HG03103 (cell line): ENCODE data around the gene ANGPTL8.

ENCODE experiments used
- ATAC-seq: cut with Tn5 transposase; IDR thresholded peaks from one replicate; pipeline ENCODE4 v1.9.1; 2021; ENCODE audit warnings: low read depth; ENCODE audit not compliant: unreplicated experiment

Gene ANGPTL8

DNA sequence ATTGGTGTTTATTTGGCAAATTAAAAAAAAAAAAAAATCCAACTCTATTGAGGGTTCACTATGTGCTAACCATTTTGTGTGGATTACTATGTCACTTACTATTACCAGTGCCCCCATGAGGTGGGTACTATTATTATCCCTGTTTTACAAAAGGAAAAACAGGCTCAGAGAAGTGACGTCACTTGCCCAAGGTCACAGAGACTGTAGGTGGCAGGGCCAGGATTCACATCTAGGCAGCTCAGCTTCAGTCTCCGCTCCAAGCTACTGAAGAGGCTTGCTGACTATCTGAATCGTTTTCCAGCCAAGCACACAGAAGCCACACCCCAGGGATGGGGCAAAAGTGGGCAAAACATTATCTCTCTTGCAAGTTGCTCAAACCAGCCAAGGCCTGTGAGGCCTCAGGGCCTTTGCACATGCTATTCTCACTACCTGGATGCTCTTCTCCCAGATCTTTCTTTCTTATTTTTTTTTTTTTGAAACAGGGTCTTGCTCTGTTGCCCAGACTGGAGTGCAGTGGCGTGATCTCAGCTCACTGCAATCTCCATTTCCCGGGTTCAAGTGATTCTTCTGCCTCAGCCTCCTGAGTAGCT is 4.8 kb upstream of the ANGPTL8 start:
- no peak for ATAC-seq

DNA sequence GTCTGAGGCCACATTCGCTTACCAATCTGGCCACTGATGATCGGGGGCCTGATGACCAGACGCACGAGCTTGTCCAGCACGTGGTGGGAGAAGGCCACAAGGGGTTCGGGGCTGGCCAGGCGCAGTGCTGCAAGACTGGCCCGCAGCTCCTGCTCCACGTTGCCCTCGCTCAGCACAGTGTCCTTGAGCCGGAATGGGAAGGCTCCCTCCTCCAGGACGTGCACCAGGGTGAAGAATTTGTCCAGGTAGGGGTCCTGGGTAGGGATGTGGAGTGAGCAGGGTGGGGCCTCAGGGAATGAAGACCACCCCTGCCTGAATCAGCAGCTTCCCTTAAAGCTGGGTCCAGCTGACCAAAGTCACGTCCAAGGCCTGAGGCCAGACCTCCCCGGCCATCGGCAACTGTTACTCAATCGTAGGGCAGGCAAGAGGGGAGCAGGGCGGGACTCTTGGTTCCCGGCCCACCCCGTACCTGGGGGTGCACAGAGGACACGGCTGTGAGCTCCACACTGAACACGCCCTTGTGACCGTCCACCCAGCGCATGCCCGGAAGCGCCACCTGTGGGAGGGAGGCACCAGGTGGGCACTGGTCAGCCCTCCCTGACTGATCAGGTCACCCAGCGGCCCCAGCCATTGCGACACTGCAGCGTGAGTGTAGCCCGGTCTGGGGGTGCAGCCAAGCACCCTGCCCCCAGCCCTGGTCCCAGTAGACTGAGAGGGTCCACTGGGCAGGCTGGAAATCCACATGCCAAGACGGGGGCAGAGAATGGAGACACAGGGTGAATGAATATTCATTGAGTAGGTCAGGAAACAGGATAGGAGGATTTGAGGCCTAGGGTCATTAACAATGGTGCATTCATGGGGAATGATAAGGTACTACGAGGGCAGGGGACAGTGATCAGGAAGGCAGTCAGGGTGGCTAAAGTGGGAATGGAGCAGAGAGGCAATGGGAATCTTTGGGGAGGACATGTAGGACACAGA is 2.8 kb upstream of the ANGPTL8 start:
- ATAC-seq = no peak

DNA sequence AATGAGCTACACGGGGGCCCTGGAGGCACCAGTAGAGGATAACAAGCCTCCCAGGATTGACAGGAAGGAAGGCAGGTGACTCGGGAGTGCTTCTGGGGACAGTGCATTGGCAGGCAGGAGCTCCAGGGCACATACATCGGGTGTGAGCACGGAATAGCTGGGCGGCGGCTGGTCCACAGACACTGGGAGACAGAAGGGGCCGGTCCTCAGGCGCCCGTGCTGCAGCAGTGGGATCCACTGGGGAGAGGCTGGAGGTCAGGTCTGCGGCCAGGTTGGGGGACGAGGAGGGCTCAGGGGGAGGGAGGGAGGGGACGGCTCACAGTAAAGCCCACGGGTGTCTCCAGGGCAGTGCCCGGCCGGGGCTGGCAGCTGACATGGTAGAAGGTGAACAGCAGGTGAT is 2.1 kb upstream of the ANGPTL8 start:
- ATAC-seq = no peak

DNA sequence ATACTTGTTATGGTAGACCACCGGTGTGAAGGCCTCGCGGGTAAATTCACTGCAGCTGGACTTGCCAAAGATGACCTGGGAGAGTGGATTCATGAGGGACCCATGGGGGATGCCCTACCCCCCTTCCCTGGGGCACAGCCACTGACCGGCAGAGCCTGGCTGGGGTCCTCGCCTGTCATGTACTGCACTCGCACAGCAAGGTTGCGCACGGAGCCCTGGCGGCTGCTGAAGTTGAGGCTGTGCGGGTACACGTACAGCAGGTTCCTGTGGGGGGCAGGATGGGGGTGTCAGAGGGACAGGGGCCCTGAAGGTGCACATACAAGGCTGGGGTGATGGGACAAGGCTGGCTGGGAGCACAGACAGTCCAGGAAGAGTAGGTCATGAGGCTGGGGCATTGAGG is 1.4 kb upstream of the ANGPTL8 start:
- no peak for ATAC-seq

DNA sequence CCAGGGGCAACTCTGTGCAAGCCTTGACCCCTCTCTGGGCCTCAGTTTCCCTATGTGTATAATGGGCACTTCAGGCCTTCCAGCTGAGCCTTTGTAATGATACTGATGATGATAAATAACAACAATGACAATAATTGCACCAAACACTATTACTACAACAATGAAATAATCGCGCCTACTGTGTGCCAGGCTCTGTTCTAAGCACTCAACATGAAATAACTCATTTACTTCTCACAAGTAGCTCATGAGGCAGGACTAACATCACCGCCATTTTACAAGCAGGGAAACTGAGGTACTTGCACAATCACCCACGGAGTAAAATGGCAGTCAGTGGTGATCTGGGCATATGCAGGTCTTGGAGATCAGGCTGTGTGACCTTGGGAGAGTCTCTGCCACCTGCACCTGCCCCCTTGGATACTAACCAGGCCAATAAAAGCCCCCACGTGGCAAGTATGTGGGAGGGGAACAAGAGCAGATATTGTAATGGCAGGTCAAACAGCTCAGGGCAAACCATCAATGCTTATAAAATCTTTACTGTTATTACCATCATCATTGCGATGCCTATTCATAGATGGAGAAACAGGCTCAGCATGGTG is 540 bp upstream of the ANGPTL8 start:
- ATAC-seq = no peak

DNA sequence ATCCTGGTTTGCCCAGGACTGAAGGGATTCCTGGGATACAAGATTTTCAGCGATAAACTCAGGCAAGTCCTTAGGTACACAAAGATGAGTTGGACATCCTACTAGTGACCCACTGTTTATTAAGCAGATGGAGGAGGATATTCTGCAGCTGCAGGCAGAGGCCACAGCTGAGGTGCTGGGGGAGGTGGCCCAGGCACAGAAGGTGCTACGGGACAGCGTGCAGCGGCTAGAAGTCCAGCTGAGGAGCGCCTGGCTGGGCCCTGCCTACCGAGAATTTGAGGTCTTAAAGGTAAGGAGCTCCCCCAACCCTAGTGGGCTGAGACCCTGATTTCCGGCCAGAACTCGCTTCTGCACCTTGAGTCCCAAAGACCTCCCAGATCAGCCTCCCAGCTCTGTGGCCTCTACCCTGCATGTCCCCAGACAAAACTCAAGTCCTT is 607 bp downstream of the ANGPTL8 start:
- no peak for ATAC-seq

DNA sequence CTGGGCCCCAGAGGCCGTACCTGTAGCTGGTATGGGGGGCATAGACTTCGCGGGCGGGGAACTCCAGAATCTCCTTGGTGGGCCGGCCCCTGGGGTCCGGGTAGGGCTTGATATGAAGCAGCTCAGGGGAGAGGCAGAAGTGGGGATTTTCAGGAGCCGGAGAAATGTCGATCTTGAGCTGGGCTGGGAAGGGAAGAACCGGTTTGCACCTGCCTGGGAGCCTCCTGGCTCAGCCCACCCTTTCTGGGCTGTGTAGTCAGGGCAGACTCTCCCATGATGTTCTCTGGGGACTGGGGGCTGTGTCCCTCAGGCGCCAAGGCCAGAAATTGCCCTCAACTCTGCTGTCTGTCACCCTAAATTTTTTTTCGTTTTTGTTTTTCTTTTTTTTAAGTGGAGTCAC is 2.6 kb downstream of the ANGPTL8 start:
- no peak for ATAC-seq

DNA sequence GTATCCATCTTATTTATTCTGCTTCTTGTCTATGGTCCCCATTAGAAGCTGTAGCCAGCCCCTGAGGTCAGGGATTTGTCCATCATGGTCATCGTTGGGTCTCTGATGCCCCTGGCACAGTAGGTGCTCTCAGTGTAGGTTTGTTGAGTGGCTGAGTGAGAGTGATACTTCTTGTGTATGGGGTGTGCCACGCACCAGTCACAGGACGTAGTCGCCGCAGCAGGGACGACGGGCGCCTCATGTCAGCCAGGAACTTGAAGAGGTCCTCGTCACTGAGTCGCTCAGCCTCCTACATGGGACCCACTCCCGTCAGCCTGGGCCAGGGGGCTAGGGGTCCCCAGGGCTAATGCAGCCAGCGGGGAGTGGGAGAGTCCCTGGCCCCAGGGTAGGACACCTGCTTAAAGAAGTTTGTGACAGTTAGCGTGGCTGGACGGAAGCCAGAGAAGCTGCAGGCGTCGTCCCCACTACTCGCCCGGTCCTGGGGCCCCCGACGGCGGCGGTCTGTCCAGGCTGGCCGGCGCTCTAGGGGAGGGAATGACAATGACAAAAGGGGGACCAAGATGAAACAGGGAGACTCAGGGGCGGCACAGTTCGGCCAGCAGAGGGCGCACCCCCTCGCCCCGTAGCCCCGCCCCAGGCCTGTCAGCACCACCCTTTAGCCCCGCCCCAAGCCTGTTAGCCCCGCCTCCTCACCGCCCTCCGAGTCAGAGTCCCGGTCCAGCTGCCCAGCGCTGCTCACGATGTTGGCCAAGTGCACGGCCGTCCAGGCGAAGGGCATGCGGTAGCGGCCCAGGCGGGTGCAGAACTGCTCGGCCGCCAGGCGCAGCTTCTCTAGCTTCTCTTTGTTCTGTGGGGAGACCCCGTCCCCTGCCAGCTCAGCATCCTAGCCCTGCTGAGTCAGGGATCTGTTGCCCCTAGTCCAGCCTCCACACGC is 3.7 kb downstream of the ANGPTL8 start:
- ATAC-seq = peak; percentile 56

DNA sequence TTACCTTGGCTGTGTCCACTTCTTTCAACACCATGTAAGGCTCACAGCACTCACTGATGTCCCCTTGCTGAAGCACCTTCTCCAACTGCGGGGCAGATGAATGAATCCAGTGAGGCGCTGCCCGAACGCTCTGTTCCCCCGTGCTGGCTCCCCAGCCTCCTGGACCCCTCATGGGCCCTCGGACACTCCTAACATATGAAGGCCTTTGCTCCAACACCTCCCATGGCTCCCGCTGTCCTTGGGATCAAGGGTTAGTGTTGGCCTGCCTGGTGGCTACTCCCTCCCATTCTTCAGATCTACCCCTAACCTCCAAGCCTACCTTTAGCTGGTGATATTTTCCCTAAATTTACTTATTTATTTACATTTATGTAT is 4.4 kb downstream of the ANGPTL8 start:
- ATAC-seq = no peak

DNA sequence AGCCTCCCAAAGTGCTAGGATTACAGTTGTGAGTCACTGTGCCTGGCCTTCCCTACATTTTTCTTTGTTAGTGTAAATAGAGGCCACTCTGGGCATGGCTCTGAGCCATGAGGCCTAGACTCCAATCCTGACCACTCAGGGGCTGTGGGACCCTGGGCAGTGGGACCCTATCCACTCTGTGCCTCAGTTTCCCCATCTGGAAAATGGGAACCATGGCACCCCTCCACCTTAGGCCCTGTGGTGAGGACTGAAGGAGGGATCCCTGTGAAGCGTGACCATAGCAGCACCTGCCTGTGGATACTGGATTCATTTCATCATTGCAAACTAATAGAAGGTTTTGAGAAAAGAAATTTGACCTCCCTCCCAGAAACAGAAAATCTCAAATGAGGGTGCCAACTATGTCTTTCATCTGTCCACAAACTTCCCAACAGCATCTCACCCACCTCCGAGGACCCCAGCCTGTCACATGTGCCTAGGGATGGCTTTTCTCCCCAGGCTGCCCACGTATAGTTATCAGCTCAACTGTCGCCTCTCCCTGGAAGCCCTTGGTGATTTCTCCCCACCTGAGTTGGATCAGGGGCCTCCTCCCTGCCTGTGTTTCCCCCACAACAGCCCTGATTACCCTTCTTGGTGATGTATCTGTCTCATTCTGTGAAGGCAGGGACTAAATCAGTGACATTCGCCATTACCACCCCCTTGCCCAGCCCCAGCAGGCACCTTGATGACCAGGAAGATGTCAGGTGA is 5.6 kb downstream of the ANGPTL8 start:
- no peak for ATAC-seq

DNA sequence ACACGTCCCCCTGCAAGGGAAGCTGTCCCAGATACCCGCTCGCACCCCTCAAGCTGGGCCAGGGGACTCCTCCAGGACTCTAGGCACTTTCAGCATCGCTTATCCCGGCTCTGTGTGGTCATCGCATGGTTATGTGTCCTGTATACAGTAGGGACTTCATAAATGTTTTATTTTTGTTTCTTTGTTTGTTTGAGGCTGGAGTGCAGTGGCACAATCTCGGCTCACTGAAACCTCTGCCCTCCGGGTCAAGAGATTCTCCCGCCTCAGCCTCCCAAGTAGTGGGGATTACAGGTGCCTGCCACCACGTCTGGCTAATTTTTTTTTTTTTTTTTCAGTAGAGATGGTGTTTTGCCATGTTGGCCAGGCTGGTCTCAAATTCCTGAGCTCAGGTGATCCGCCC is 7.5 kb downstream of the ANGPTL8 start:
- no peak for ATAC-seq

DNA sequence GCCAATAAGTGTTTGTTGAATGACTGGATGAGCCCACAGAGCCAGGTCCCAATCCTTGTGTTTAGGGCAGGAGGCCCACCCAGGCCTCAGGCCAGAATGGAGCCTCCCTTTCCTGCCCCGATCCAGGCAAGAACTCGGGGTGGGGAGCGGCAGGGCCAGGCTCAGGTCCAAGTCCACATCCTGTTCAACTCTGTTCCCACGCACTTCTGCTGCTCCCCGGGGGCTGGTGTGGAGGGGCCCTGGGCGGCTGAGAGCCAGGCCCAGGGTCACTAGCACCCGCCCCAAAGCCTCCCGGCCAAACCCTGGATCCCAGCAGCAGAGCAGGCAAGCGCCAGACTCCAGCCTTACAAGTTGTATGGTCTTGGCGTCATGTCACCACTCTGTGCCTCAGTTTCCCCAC is 8.0 kb downstream of the ANGPTL8 start:
- no peak for ATAC-seq

DNA sequence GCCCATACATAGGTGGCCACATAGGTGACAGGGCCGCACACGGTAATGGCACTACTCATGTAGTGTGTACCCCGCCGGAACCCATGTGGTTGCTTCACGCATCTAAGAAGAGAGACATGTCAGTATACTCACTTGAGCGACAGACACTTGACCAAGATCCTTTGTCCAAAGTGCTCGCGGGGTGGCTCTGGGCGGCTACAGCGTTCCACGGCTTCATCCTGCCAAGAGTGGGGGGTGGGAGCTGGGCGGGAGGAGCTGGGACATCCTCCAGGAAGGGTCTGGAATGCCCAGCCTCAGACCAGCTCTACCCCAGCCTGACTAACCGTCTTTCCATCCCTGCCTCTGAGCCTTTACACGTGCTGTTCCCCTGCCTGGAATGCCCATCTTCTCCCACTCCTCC is 8.5 kb downstream of the ANGPTL8 start:
- ATAC-seq = no peak

DNA sequence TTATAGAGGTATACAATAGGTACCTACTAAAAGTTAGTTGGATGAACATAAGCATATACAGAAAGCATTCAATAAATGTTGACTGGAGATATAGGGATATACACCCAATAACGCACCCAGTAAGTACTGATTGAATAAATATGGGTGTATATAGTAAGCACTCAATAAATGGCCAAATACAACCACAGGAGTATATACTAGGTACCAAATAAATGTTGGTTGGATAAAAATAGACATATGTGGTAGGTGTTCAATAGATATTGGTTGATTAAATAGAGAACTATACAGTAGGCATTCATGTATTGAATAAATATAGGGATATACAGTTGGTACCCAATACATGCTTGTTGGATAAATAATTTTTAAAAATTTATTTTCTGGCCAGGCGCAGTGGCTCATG is 9.4 kb downstream of the ANGPTL8 start:
- ATAC-seq = no peak

DNA sequence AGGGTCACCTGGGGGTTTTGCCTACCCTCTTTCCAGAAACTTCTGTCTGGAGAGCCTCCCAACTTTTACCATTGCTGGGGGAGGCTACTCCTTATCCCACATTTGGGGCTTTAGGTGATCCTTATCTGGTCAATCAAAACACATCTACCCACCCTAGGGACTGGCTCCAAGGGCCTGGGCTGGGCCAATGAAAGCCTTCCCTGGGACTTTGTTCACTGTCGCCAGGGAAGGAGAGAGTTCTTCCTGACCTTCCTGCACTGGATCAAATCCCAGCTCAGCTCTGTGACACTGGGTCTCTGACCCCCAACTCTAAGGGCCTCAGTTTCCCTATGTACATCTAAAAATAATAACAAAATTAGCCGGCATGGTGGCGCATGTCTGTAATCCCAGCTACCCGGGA is 11.8 kb downstream of the ANGPTL8 start:
- no peak for ATAC-seq

DNA sequence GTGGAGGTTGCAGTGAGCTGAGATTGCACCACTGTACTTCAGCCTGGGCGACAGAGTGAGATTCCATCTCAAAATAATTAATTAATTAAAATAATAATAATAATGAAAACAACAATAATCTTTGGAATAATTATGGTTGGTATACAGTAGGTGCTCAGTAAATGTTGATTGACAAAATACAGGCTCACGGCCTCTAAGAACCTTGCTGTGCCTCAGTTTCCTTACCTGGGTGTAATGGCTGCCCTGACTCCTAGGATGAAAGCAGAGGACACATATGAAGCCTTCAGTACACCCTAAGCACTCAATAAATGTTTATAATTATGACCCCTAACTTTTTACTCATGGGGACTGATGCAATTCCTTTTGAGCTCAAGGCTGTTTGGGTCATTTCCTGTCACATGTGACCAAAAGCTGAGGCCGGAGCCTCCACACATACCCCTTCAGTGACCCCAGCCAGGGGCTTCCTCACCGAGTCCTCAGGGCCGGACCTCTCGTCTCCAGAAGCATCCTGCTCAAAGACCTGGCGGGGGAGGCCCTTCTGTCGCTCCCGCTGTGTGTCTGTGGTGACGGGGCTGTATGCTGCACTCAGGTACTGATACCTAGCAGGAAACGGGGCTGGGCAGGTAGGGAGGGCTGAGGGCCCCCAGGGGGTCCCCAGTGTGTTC is 12.4 kb downstream of the ANGPTL8 start:
- no peak for ATAC-seq

DNA sequence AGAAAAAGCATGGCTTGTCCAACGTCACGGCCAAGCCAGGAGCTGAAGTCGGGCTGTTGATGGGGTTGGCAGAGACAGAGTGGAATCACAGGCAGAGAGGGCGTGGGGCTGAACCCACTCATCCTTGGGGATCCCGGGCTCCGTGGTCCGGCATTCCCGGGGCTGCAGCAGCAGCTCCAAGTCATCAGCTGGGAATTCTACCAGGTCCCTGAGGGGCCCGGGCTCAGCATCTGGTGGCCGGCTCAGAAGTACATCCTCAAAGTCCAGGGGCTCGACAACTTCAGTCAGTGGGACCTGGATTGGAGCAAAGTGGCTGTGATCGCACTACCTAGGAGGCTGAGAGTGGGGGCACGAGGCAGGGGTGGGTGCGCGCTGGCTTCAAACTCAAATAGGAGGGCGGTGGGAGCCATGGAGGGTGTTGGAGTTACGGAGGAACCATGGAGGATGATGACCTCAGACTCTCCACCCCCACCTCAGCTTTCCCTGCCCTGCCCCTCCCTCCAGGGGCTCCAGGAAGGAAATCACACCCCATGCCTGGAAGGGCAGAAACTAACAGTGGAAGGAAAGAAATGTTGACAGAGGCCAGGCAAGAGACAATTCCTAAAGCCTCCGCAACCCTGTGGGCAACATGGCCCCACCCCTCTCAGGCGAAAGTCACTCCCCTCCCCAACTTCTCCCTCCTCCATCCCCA is 13.4 kb downstream of the ANGPTL8 start:
- ATAC-seq = no peak

DNA sequence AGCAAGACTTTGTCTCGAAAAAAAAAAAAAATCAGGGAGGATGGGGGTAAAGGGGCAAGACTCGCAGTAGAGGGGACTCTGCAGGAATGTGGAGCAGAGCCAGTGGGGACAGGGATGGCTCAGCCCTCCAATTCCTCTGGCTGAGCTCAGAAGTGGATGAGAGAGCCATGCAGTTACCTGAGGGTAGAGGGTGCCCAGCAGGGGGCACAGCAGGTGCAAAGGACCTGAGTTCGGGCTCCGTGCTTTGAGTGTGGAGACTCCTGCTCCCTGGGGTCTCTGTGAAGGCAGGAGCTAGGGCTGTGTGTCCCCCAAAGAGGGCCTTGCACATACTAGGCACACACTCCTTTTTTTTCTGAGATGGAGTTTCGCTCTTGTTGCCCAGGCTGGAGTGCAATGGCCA is 15.2 kb downstream of the ANGPTL8 start:
- no peak for ATAC-seq

DNA sequence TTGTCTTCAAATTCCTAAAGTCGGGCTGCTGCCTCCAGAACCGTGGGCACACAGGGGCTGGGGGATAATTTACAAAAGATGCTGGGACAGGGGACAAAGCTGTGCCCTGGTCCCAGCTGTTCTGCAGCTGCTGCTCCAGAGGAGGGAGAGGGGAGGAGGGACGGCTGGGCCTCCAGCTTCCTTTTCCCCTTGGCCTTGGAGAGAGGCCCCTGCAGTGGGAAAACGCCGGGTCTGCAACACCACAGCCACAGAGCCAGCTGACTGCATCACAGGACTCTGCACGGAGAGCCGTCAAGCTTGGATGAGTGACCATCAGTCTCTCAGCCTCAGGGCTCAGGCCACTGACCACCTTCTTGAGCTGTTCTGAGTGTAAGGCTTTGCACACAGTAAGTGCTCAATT is 16.8 kb downstream of the ANGPTL8 start:
- ATAC-seq = no peak
